Measurements from ENCODE around the gene MRC2.

Gene MRC2

GRCh38 chr17:62705156-62705777 is 77.8 kb downstream of the MRC2 start:
- Histone ChIP-seq H3K9me3 (replicated peaks; ENCODE audit: insufficient read depth, low read length) (no peaks in the 10 kb centered on the region), H2AFZ (ENCODE audit: low read length) (no peak overlapping the region), H3K4me3 (ENCODE audit: low read length) (no peak overlapping the region), H3K4me2 (ENCODE audit: low read depth, low read length) (no peak overlapping the region), H3K9ac (ENCODE audit: low read length) (no peak overlapping the region), H3K27me3 (replicated peaks; ENCODE audit: insufficient read depth, low read length) (peaks cover 28% of the 10 kb centered on the region), H3K4me1 (ENCODE audit: low read length) (peaks cover 21% of the 10 kb centered on the region), H4K20me1 (ENCODE audit: insufficient read depth, low read length) (no peaks in the 10 kb centered on the region), H3K79me2 (ENCODE audit: low read length) (no peaks in the 10 kb centered on the region), H3K9me2 (replicated peaks; ENCODE audit: insufficient read depth, low read length) (no peaks in the 10 kb centered on the region), H3F3A (ENCODE audit: insufficient read depth, low read length) (no peaks in the 10 kb centered on the region), H3K36me3 (replicated peaks; ENCODE audit: insufficient read depth, low read length) (no peaks in the 10 kb centered on the region), H3K27ac (ENCODE audit: low read length) (no peak overlapping the region)
- TF ChIP-seq, protein P1, sequence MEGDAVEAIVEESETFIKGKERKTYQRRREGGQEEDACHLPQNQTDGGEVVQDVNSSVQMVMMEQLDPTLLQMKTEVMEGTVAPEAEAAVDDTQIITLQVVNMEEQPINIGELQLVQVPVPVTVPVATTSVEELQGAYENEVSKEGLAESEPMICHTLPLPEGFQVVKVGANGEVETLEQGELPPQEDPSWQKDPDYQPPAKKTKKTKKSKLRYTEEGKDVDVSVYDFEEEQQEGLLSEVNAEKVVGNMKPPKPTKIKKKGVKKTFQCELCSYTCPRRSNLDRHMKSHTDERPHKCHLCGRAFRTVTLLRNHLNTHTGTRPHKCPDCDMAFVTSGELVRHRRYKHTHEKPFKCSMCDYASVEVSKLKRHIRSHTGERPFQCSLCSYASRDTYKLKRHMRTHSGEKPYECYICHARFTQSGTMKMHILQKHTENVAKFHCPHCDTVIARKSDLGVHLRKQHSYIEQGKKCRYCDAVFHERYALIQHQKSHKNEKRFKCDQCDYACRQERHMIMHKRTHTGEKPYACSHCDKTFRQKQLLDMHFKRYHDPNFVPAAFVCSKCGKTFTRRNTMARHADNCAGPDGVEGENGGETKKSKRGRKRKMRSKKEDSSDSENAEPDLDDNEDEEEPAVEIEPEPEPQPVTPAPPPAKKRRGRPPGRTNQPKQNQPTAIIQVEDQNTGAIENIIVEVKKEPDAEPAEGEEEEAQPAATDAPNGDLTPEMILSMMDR (IDR thresholded peaks at IDR 0.05; ENCODE audit: low read length) = no peak
- TF ChIP-seq EZH2 (optimal IDR thresholded peaks at IDR 0.05; ENCODE audit: low read depth, low read length) (no peak), EZH2phosphoT487 (IDR thresholded peaks at IDR 0.05; ENCODE audit: low read length) (no peak)
- DNase-seq = no peak

DNA sequence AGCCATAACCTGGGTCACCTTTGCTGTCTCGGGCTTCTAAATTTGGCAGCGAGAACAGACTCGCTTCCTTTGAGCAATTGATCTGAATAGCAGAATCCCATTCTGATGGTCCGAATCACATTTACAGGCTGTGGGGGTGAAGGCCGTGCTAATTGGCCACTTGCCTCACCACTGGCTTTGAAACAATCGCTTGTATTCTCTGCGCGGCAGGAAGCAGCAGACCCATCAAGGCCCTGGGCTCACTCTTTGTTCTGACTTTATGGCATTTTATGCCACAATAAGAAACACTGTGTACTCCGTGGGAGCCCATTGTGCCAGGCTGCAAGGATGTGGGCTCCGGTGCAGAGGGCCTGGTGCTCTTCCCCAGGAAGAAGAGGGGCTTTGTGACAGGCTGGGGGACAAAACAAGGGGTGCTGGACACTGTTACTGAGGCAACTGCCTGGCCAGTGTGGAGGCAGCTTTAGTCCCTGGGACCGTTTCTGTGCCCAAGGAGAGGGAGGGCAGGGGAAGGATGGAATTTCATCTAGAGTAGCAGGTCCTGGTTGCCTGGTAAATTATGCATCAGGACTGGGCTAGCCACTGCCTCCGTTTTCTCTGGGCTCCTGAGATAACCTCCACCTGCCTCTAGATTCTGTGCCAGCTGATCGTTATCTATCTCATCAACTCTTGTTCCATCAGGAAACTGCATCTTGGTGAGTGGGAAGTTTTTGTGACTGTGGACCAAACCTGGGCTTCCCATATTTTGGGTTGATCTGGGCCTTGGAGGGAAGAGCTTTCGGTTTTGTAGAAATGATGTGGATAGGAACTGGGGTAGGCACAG is 78.5 kb downstream of the MRC2 start:
- Histone ChIP-seq H2AFZ (ENCODE audit: low read length) (no peak overlapping the region), H3K27ac (ENCODE audit: low read length) (no peak overlapping the region), H3F3A (ENCODE audit: insufficient read depth, low read length) (no peaks in the 10 kb centered on the region), H3K4me1 (ENCODE audit: low read length) (peaks cover 19% of the 10 kb centered on the region), H3K79me2 (ENCODE audit: low read length) (no peaks in the 10 kb centered on the region), H3K9me2 (replicated peaks; ENCODE audit: insufficient read depth, low read length) (no peaks in the 10 kb centered on the region), H3K9me3 (replicated peaks; ENCODE audit: insufficient read depth, low read length) (no peaks in the 10 kb centered on the region), H3K27me3 (replicated peaks; ENCODE audit: insufficient read depth, low read length) (peaks cover 28% of the 10 kb centered on the region), H3K4me3 (ENCODE audit: low read length) (no peak overlapping the region), H3K9ac (ENCODE audit: low read length) (no peak overlapping the region), H4K20me1 (ENCODE audit: insufficient read depth, low read length) (no peaks in the 10 kb centered on the region), H3K4me2 (ENCODE audit: low read depth, low read length) (no peak overlapping the region), H3K36me3 (replicated peaks; ENCODE audit: insufficient read depth, low read length) (no peaks in the 10 kb centered on the region)
- no peak for TF ChIP-seq EZH2 (optimal IDR thresholded peaks at IDR 0.05; ENCODE audit: low read depth, low read length)
- DNase-seq = no peak

GRCh38 chr17:62706598-62707424 is 79.3 kb downstream of the MRC2 start:
- Histone ChIP-seq H3K4me3 (ENCODE audit: low read length) (no peak overlapping the region), H3K9me2 (replicated peaks; ENCODE audit: insufficient read depth, low read length) (no peaks in the 10 kb centered on the region), H3K27ac (ENCODE audit: low read length) (no peak overlapping the region), H3K4me1 (ENCODE audit: low read length) (peaks cover 11% of the 10 kb centered on the region), H3K27me3 (replicated peaks; ENCODE audit: insufficient read depth, low read length) (peaks cover 28% of the 10 kb centered on the region), H3K9me3 (replicated peaks; ENCODE audit: insufficient read depth, low read length) (no peaks in the 10 kb centered on the region), H3K9ac (ENCODE audit: low read length) (no peak overlapping the region), H3K36me3 (replicated peaks; ENCODE audit: insufficient read depth, low read length) (no peaks in the 10 kb centered on the region), H3K79me2 (ENCODE audit: low read length) (no peaks in the 10 kb centered on the region), H3F3A (ENCODE audit: insufficient read depth, low read length) (no peaks in the 10 kb centered on the region), H4K20me1 (ENCODE audit: insufficient read depth, low read length) (no peaks in the 10 kb centered on the region), H2AFZ (ENCODE audit: low read length) (no peak overlapping the region), H3K4me2 (ENCODE audit: low read depth, low read length) (no peak overlapping the region)
- no peak for TF ChIP-seq EZH2phosphoT487 (IDR thresholded peaks at IDR 0.05; ENCODE audit: low read length)
- TF ChIP-seq, protein P1 (IDR thresholded peaks at IDR 0.05; ENCODE audit: low read length) = no peak
- TF ChIP-seq EZH2 (optimal IDR thresholded peaks at IDR 0.05; ENCODE audit: low read depth, low read length) = no peak
- no peak for DNase-seq

All from MM.1S (cell line).